Erythroblast (primary cell): ENCODE results near the gene DUSP7.

Experiments used
- DNase-seq, 2 experiments: peaks; one replicate each; lab custom pipeline; 2025; lab: John Stamatoyannopoulos, UW
- GATA1 ChIP-seq: IDR thresholded peaks from 2 replicates; pipeline ENCODE4 v1.6.1; 2011; ENCODE audit warnings: low read depth, mild to moderate bottlenecking, control low read depth, low read length, moderate library complexity
- POLR2A ChIP-seq: IDR thresholded peaks from 2 replicates; pipeline ENCODE4 v1.6.1; 2011; ENCODE audit warnings: mild to moderate bottlenecking, low read length

Gene DUSP7

GRCh38 chr3:52018319-52019000 is 37.9 kb downstream of the DUSP7 start:
- DNase-seq, result no peak
- no peak for TF ChIP-seq POLR2A
- TF ChIP-seq GATA1, result no peak

GRCh38 chr3:52017586-52017985 is 38.8 kb downstream of the DUSP7 start:
- DNase-seq, result no peak
- TF ChIP-seq POLR2A (no peak), GATA1 (no peak)

DNA sequence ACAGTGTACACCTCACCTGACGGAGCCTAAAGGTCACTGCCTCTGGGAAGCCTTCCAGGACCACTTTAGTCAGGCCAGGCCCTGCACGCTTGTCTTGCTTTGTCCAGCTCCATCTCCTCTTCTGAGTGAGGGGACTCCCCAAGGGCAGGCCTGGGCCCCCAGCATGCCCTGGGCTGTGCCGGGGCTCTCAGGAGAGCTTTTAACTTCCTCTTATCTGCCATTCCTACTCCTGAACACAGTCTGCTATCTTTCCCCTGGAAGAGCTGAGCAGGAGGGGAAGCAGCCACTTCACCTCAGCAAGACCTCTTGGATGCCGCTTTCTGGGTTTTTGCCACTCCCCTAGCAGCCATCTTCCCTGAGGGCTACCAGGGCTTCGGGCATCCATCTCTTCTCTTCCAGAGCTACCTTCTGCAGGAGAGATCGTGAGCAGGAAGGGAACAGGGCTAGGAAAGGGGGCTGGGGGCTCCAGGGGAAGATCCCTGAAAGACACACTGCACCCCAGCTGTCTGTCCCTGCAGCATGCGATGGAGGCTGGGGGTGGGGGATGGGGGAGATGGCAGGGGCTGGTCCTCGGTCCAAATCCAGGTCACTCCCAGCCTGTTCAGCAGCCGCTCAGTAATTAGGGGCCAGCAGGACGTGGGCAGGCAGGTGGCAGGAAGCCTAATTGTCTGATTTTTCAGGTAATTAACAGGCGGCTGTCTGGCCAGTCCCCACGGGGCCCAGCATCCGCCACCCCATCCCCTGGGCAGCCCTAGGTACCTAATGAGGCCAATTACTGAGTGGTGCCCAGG is 40.7 kb downstream of the DUSP7 start:
- no peak for TF ChIP-seq POLR2A
- TF ChIP-seq GATA1, result no peak
- no peak for DNase-seq

DNA sequence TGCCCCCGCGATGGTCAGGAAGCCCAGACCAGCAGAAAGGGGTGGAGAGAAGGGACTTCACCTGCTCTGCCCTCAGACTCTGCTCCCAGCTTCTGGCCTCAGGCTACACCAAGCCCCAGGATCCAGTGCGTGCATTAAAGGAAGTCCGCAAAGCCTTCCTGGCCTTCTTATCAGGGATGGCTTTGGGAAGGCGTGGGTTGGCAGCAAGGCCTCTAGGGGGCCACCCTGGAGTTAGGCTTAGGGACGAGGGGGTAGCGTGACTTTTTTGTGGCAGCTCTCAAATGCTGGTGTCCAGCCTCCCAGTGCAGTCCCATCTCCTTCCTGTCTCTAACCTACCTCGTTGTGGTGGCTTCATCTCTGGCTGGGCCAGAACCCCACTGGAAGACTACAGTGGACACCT is 41.8 kb downstream of the DUSP7 start:
- TF ChIP-seq GATA1 (no peak), POLR2A (no peak)
- DNase-seq, result peak; percentile 21 to 22

DNA sequence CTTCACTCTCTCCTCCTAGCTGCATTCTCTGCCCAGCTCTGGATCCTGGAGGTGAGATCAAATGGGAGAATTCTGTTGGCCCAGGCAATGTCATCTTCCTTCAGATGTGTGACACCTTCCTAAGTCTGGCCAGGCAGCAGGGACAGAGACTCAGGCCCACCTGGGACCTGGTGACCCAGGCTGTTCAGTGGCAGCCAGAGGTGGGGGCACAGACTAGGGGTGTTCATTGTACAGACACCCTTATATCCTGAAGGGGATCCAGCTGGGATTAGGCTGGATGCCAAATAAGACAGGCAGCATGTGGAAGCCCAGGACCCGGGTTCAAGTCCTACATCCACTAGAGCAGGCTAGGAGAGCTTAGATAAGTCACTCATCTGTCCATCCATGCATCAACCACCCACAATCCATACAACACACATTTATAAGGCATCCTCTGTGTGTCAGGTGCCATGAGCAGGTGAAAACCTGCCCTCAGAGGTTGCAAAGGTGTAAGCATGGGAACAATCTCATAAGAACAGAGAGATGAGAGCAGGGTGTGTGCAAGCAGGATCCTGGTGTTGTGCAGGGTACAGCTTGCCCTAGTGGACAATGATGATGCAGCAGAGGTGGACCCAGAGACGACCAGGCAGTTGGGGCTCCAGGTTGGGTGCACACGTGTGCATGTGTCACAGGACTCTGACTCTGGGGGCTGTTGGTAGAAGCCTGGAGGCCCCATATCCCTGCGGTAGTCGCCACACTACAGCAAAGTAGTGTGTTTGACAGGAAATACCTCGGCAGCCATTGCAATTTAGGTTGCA is 42.4 kb downstream of the DUSP7 start:
- TF ChIP-seq POLR2A, result no peak
- TF ChIP-seq GATA1, result no peak

DNA sequence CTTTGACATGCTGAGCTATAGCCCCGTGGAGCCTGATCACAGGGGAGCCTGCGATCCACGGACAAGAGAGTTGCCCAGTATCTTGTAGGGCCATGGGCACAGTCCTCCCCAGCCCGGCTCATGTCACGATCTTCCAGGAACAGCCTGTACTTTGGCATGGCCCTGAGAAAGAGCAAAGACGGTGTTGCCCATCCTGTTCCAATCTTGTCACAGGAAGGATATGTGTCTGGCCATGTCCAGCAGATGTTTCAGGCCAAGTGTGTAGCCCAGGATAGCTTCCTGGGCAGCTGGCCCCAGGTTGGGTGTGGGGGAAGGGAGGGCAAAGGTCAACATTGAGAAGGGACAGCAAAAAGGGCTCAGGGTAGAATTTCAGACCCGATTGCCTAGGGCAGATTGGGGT is 43.7 kb downstream of the DUSP7 start:
- TF ChIP-seq POLR2A (no peak), GATA1 (no peak)
- no peak for DNase-seq

More for the DNA sequence above, 42.4 kb downstream of the DUSP7 start:
- DNase-seq, result no peak

DNA sequence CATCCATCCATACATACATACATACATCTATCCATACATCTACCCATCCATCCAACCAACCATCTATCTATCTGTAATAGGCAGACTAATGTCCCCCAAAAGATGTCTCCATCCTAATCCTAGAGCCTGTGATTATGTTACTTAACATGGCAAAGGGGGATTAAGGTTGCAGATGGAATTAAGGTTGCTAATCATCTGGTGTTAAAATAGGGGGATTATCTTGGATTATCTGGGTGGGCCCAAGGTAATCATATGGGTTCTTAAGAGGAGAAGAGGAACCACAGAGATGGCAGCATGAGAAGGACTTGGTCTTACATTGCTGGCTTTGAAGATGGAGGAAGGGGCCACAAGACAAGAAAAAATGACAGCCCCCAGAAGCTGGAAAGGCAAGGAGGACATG is 45.9 kb downstream of the DUSP7 start:
- no peak for DNase-seq
- TF ChIP-seq GATA1 (no peak), POLR2A (no peak)

GRCh38 chr3:52007291-52007690 is 49.1 kb downstream of the DUSP7 start:
- DNase-seq, result no peak
- TF ChIP-seq POLR2A, result no peak
- no peak for TF ChIP-seq GATA1

GRCh38 chr3:52006820-52007133 is 49.6 kb downstream of the DUSP7 start:
- no peak for TF ChIP-seq POLR2A
- TF ChIP-seq GATA1, result no peak

GRCh38 chr3:52006017-52006819 is 50.2 kb downstream of the DUSP7 start:
- TF ChIP-seq POLR2A, result no peak
- no peak for TF ChIP-seq GATA1
- peak; percentile 19 to 31 for DNase-seq

More at GRCh38 chr3:52006820-52007133, 49.6 kb downstream of the DUSP7 start:
- DNase-seq, result no peak

GRCh38 chr3:52005571-52005986 is 50.8 kb downstream of the DUSP7 start:
- no peak for TF ChIP-seq POLR2A

DNA sequence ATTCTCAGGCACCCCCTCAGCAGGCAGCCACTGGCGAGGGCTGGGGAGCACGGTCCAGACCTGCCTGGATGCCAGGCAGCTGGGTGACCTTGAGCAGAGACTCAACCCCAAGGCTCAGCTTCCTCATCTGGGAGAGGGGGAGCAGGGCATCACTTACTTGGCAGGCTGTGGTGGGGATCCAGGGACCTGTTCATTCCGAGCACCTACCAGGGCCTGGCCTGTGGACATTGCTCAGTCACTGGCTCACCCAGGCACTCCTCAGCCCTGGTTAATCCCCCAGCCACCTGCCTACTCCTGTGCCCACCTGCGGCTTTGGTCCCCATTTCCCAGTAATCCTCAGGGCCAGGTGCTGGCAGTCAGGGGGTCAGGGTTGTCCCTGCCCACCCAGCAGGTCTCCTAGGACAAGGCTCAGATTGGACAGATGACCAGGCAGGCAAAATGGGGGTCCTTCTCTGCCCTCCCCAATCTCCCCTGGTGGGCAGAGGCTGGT is 51.4 kb downstream of the DUSP7 start:
- TF ChIP-seq GATA1 (no peak), POLR2A (no peak)
- no peak for DNase-seq

More at GRCh38 chr3:52005571-52005986, 50.8 kb downstream of the DUSP7 start:
- no peak for DNase-seq
